K562 (cell line): Measurements from ENCODE around the gene TSPAN14. TPM values are rescaled to one million over a fixed set of nuclear protein-coding genes. Genes with fewer than 3 reads are reported as not detected.

ENCODE experiments used
- ATAC-seq: fragments of 200-7000 bp; cut with Tn5 transposase; 3 replicates; pipeline ENCODE4 v1.9.1; 2020; ENCODE audit warnings: moderate library complexity
- BruUV-seq: library from RNA; stranded (reverse); fragments of 400-500 nt; replicated peaks from 2 replicates; lab custom pipeline; 2021; lab: Mats Ljungman, UMichigan
- CTCF ChIA-PET: fragments of 300-600 bp; formaldehyde crosslinking; extraction: SDS; loops from one replicate; lab custom pipeline; 2021; ENCODE audit warnings: low intra/inter-chr PET ratio; lab: Yijun Ruan, JAX
- POLR2A ChIA-PET: fragments of 300-600, 350-650 bp; sonication (Branson Sonifier 250); formaldehyde crosslinking; extraction: SDS; loops from one replicate; lab custom pipeline; 2021; ENCODE audit warnings: antibody characterized with exemption, inconsistent platforms; lab: Yijun Ruan, JAX
- DNase-seq, 4 experiments: peaks; one replicate each; pipeline versions ENCODE4 v3.0.0 to v3.0.0-alpha.2; 2011 to 2018; ENCODE audit warnings: low spot score in 3 of 4, mixed read lengths in 3 of 4; ENCODE audit errors: extremely low read depth in 1 of 4
- FAIRE-seq: peaks from 2 replicates; lab custom pipeline; 2011; peaks lifted over from hg19 to GRCh38; lab: Jason Lieb, UNC
- H2AFZ ChIP-seq: 2 replicates; pipeline ENCODE4 v1.6.0; 2011; ENCODE audit warnings: low read depth, low read length, control low read depth, inconsistent platforms
- H3K27ac ChIP-seq: fragments of 200-600 bp; 3 replicates; pipeline ENCODE4 v1.8.0; 2011; ENCODE audit warnings: low read depth, mild to moderate bottlenecking, control low read depth, inconsistent platforms, low read length, moderate library complexity, mixed read lengths; ENCODE audit errors: extremely low read depth
- H3K27me3 ChIP-seq, 2 experiments: fragments of 300-600 bp in 1 of 2; 2 replicates in 1 of 2; 3 replicates in 1 of 2; pipeline versions ENCODE4 v1.6.0 to v1.8.0; 2011; ENCODE audit warnings: inconsistent platforms in 2 of 2, low read length in 2 of 2, mild to moderate bottlenecking in 1 of 2, mixed read lengths in 1 of 2, moderate library complexity in 1 of 2; ENCODE audit not compliant: control insufficient read depth in 2 of 2, insufficient read depth in 2 of 2
- H3K36me3 ChIP-seq: fragments of 300-600 bp; 3 replicates; pipeline ENCODE4 v1.8.0; 2011; ENCODE audit warnings: mild to moderate bottlenecking, low read length, inconsistent platforms; ENCODE audit not compliant: control insufficient read depth, insufficient read depth
- H3K4me1 ChIP-seq, 2 experiments: fragments of 200-600 bp in 1 of 2; replicated peaks in 1 of 2; 2 replicates in 1 of 2; 3 replicates in 1 of 2; pipeline versions ENCODE4 v1.5.1 to v1.8.0; 2011; ENCODE audit warnings: inconsistent platforms in 2 of 2, low read length in 2 of 2, mild to moderate bottlenecking in 1 of 2, mixed read lengths in 1 of 2, moderate library complexity in 1 of 2; ENCODE audit not compliant: control insufficient read depth in 2 of 2, insufficient read depth in 2 of 2
- H3K4me2 ChIP-seq: 2 replicates; pipeline ENCODE4 v1.6.1; 2011; ENCODE audit warnings: low read length, control low read depth, inconsistent platforms, mixed read lengths; ENCODE audit not compliant: insufficient read depth
- H3K4me3 ChIP-seq: fragments of 200-600 bp; sonication (generic), shearing (Covaris generic); 2 replicates; pipeline ENCODE4 v1.5.1; 2016; ENCODE audit warnings: control low read depth, inconsistent platforms
- H3K79me2 ChIP-seq: fragments of 200-600 bp; 3 replicates; pipeline ENCODE4 v1.8.0; 2011; ENCODE audit warnings: low read length, inconsistent platforms; ENCODE audit not compliant: control insufficient read depth, insufficient read depth
- H3K9ac ChIP-seq, 2 experiments: 2 replicates each; pipeline versions ENCODE4 v1.6.0 to v1.6.1; 2011; ENCODE audit warnings: low read depth in 2 of 2, low read length in 2 of 2, control low read depth in 1 of 2, inconsistent platforms in 1 of 2, mild to moderate bottlenecking in 1 of 2, mixed read lengths in 1 of 2; ENCODE audit not compliant: insufficient read depth in 1 of 2
- H3K9me1 ChIP-seq: one replicate; pipeline ENCODE4 v1.6.0; 2011; ENCODE audit warnings: inconsistent platforms, mild to moderate bottlenecking, low read length, moderate library complexity; ENCODE audit not compliant: control insufficient read depth, insufficient read depth
- H3K9me3 ChIP-seq: replicated peaks from 2 replicates; pipeline ENCODE4 v1.5.1; 2011; ENCODE audit warnings: low read depth, low read length, inconsistent platforms; ENCODE audit not compliant: control insufficient read depth, insufficient read depth
- H4K20me1 ChIP-seq: replicated peaks from 2 replicates; pipeline ENCODE4 v1.6.1; 2011; ENCODE audit warnings: low read length, inconsistent platforms, mixed read lengths; ENCODE audit not compliant: control insufficient read depth, insufficient read depth
- CTCF ChIP-seq, 3 experiments: IDR thresholded peaks in 2 of 3; conservative IDR thresholded peaks in 1 of 3; 2 replicates each; pipeline ENCODE4 v1.5.1; 2011 to 2012; ENCODE audit warnings: low read length in 3 of 3, mild to moderate bottlenecking in 3 of 3, control low read depth in 2 of 3, improper control_type of control experiment in 1 of 3, inconsistent platforms in 1 of 3, low read depth in 1 of 3, mixed read lengths in 1 of 3, moderate library complexity in 1 of 3; ENCODE audit not compliant: insufficient read depth in 2 of 3
- DEAF1 ChIP-seq: fragments of 450-650 bp; formaldehyde crosslinking; IDR thresholded peaks from 2 replicates; pipeline ENCODE4 v1.4.0; 2020; ENCODE audit warnings: mild to moderate bottlenecking, moderate library complexity
- KDM4B ChIP-seq, 2 experiments: fragments of 450-650 bp in 1 of 2; sonication (generic) in 1 of 2; IDR thresholded peaks; 2 replicates each; pipeline ENCODE4 v1.6.1; 2016 to 2017; ENCODE audit warnings: borderline replicate concordance in 2 of 2, antibody characterized with exemption in 1 of 2, low read depth in 1 of 2, mild to moderate bottlenecking in 1 of 2
- TCF3 ChIP-seq: sonication (generic); formaldehyde crosslinking; IDR thresholded peaks from 2 replicates; pipeline ENCODE4 v1.4.0; 2020; ENCODE audit warnings: mild to moderate bottlenecking, missing genetic modification reagents
- TRIM24 ChIP-seq, 2 experiments: fragments of 450-650 bp; IDR thresholded peaks; 2 replicates each; pipeline ENCODE4 v1.6.1; 2016
- ZNF507 ChIP-seq: conservative IDR thresholded peaks from 2 replicates; pipeline ENCODE4 v1.6.1; 2017; ENCODE audit warnings: missing genetic modification characterization, missing compliant biosample characterization
- WGBS: fragments of 100-300 bp; shearing (Covaris generic); methylation state at CpG from one replicate; pipeline ENCODE4 v1.1.6; 2016; ENCODE audit warnings: low coverage, mixed read lengths; ENCODE audit not compliant: insufficient coverage; ENCODE audit errors: missing lambda C conversion rate; 5-methylcytosine and 5-hydroxymethylcytosine counted together
- in situ Hi-C: fragments of 300-500 bp; cut with MboI; formaldehyde crosslinking; loops from 4 replicates; pipeline ENCODE4 v1.15.0; 2018; ENCODE audit warnings: inconsistent platforms, mixed read lengths
- intact Hi-C: fragments of 100-400 bp; cut with micrococcal nuclease; formaldehyde crosslinking; loops from 2 replicates; pipeline ENCODE4 v1.14.2; 2022
- polyA plus RNA-seq, 8 experiments: library from polyadenylated mRNA; depleted of rRNA in 4 of 8; stranded (reverse) in 5 of 8; unstranded in 3 of 8; fragments of >200 nt; fragmentation: Nextera tagmentation in 2 of 8; fragmentation: Illumina TruSeq in 1 of 8; extraction: Ambion mirVana in 2 of 8; extraction: Trizol in 1 of 8; gene quantifications; 2 replicates each; pipeline versions ENCODE4 v1.2.1 to v1.2.3, GENCODE V29; 2011 to 2014; ENCODE audit warnings: inconsistent platforms in 1 of 8, missing spikeins in 1 of 8
- total RNA-seq, 7 experiments: library from RNA; depleted of rRNA in 6 of 7; stranded (reverse); fragments of >200 nt in 6 of 7; fragmentation: Illumina TruSeq in 2 of 7; extraction: Trizol in 2 of 7; gene quantifications; 2 replicates each; pipeline versions ENCODE4 v1.2.1 to v1.2.3, GENCODE V29; 2011 to 2021; ENCODE audit warnings: low replicate concordance in 1 of 7

The TSPAN14 gene
- total and polyA plus RNA-seq, 9 of the 15 experiments (the other 6 are each of a cell fraction or from before 2014, with no cell fraction given): 5.8 to 92.9 (median 23.3) TPM

- TF ChIP-seq CTCF (IDR thresholded peaks at IDR 0.05 in 2 of 3, conservative IDR thresholded peaks at IDR 0.05 in 1 of 3; ENCODE audit: insufficient read depth in 2 of 3, low read depth in 1 of 3, low read length in 3 of 3): 0 out of 6 replicates have a peak, but pooled peaks of 2 of the 3 experiments have one; percentile 4 to 14
- no peak for TF ChIP-seq TRIM24 (IDR thresholded peaks at IDR 0.05)
- TF ChIP-seq, all 486 proteins: peak for 3
Observed at GRCh38 chr10:80472234-80473095, 18.4 kb downstream of the TSPAN14 start (continued).

GRCh38 chr10:80473096-80473657, 19.1 kb downstream of the TSPAN14 start:
- BruUV-seq: no TSS peak
- CTCF ChIA-PET: no interaction called here
- in situ Hi-C loops (no loop called here), intact Hi-C loops (no loop called here)
- H4K20me1 ChIP-seq: 0 out of 2 replicates have a peak, but pooled peaks cover 7% of the 10 kb centered on the region
- no peak overlapping the region for H2AFZ ChIP-seq
- H3K9me3 ChIP-seq: no peaks in the 10 kb centered on the region
- H3K4me3 ChIP-seq: no peak overlapping the region
- H3K4me2 ChIP-seq: no peak overlapping the region
- TF ChIP-seq DEAF1 (CRISPR knock-in tag) (no peak), TCF3 (no peak), KDM4B (IDR thresholded peaks at IDR 0.05; ENCODE audit: borderline replicate concordance in 2 of 2, low read depth in 1 of 2) (no peak), ZNF507 (tag) (no peak)
- POLR2A ChIA-PET: interaction anchor here (0.8 to 1.8 kb wide), 4 partner anchors 9 to 50 kb away, joined by 3 to 5 read pairs (median 4); no protein-coding TSS in a partner anchor
- WGBS: 81% methylated on average over 3 of the region's 3 CpGs
- FAIRE-seq: no peak
- H3K36me3 ChIP-seq: peaks cover 71% of the 10 kb centered on the region
- no peaks in the 10 kb centered on the region for H3K9me1 ChIP-seq
- H3K27me3 ChIP-seq: no peaks in the 10 kb centered on the region
- peaks cover 17 to 23% of the 10 kb centered on the region in 2 experiments for H3K4me1 ChIP-seq
- H3K9ac ChIP-seq: peak overlapping the region in 1 of 2 experiments; percentile 82; a peak in 2 of 4 replicates
- no peak for ATAC-seq
- peaks cover 96% of the 10 kb centered on the region for H3K79me2 ChIP-seq
- no peak for DNase-seq
- H3K27ac ChIP-seq: no peak overlapping the region
